Mucosa of descending colon (tissue), 3 donors: ENCODE results near the gene DHRS7C. TPM values are rescaled to one million over a fixed set of nuclear protein-coding genes. Genes with fewer than 3 reads are reported as not detected.

Source experiments
- ATAC-seq: fragments of 200-7000 bp; cut with Tn5 transposase; one replicate; pipeline ENCODE4 v1.9.1; 2020; ENCODE audit warnings: mild to moderate bottlenecking, moderate library complexity
- DNase-seq, 3 donors: peaks; one replicate each; pipeline ENCODE4 v3.0.0-alpha.2; 2020
- H3K36me3 ChIP-seq: fragments of 200-600 bp; one replicate; pipeline ENCODE4 v1.8.0; 2021; ENCODE audit warnings: low read depth, mild to moderate bottlenecking
- H3K4me1 ChIP-seq: fragments of 200-600 bp; one replicate; pipeline ENCODE4 v1.8.0; 2021; ENCODE audit warnings: low read depth, mild to moderate bottlenecking
- H3K4me3 ChIP-seq: fragments of 200-600 bp; one replicate; pipeline ENCODE4 v1.8.0; 2021; ENCODE audit warnings: mild to moderate bottlenecking
- H3K9me3 ChIP-seq: fragments of 200-600 bp; one replicate; pipeline ENCODE4 v1.8.0; 2021; ENCODE audit warnings: mild to moderate bottlenecking
- CTCF ChIP-seq: fragments of 200-600 bp; IDR thresholded peaks from one replicate; pipeline ENCODE4 v1.8.0; 2022; ENCODE audit warnings: antibody characterized with exemption, mild to moderate bottlenecking
- intact Hi-C, 2 donors: fragments of 100-400 bp; cut with DNase I in 1 of 2; cut with micrococcal nuclease in 1 of 2; formaldehyde crosslinking; loops; one replicate each; pipeline versions ENCODE4 v1.11.0 to v1.11.1; 2022; cut with DNase I, micrococcal nuclease
- total RNA-seq, 3 donors: library from RNA; stranded (reverse); fragmentation: NEBNext Ultra II Directional in 2 of 3; extraction: Animal tissue kit (Norgen Biotek cat#: 25700) in 2 of 3; gene quantifications; one replicate each; pipeline versions ENCODE4 v1.2.1 to v1.2.4, GENCODE V29; 2021 to 2023
- donor health status: DM: no; HTN: no; CAD: no; lungs with moderate emphysema.
- donor health status: DM: no; HTN: no; CAD: no.
- donor health status: DM: no; HTN: yes; CAD: no.

The DHRS7C gene
- total RNA-seq, 3 donors from 2014 or later: 0.85 TPM; not detected in 2

GRCh38 chr17:9806699-9807098 lies 15.3 kb upstream of the DHRS7C start:
- H3K4me1 ChIP-seq: no peaks in the 10 kb centered on the region
- no peaks in the 10 kb centered on the region for H3K36me3 ChIP-seq
- intact Hi-C loops: no loop called here
- no peak overlapping the region for H3K4me3 ChIP-seq
- TF ChIP-seq CTCF: no peak
- no peak for ATAC-seq
- no peak for DNase-seq
- no peaks in the 10 kb centered on the region for H3K9me3 ChIP-seq

GRCh38 chr17:9805769-9806168 lies 14.4 kb upstream of the DHRS7C start:
- intact Hi-C loops: no loop called here
- DNase-seq: no peak
- Histone ChIP-seq H3K9me3 (no peaks in the 10 kb centered on the region), H3K4me1 (no peaks in the 10 kb centered on the region), H3K36me3 (no peaks in the 10 kb centered on the region), H3K4me3 (no peak overlapping the region)
- ATAC-seq: no peak
- TF ChIP-seq CTCF: no peak

- DNase-seq (no peak), ATAC-seq (no peak)
- TF ChIP-seq CTCF: no peak
- H3K36me3 ChIP-seq: no peaks in the 10 kb centered on the region
- intact Hi-C loops: no loop called here
- no peaks in the 10 kb centered on the region for H3K4me1 ChIP-seq
- no peaks in the 10 kb centered on the region for H3K9me3 ChIP-seq
- H3K4me3 ChIP-seq: no peak overlapping the region
Measured at GRCh38 chr17:9802697-9803096, 11.3 kb upstream of the DHRS7C start.

GRCh38 chr17:9802294-9802693 lies 10.9 kb upstream of the DHRS7C start:
- H3K4me1 ChIP-seq: no peaks in the 10 kb centered on the region
- H3K9me3 ChIP-seq: no peaks in the 10 kb centered on the region
- intact Hi-C loops: no loop called here
- ATAC-seq (no peak), DNase-seq (no peak)
- no peak overlapping the region for H3K4me3 ChIP-seq
- no peak for TF ChIP-seq CTCF
- H3K36me3 ChIP-seq: no peaks in the 10 kb centered on the region

GRCh38 chr17:9801505-9801904 lies 10.1 kb upstream of the DHRS7C start:
- intact Hi-C loops: no loop called here
- no peaks in the 10 kb centered on the region for H3K9me3 ChIP-seq
- H3K36me3 ChIP-seq: no peaks in the 10 kb centered on the region
- no peak for DNase-seq
- H3K4me1 ChIP-seq: no peaks in the 10 kb centered on the region
- H3K4me3 ChIP-seq: no peak overlapping the region
- no peak for TF ChIP-seq CTCF
- no peak for ATAC-seq

- H3K4me1 ChIP-seq: no peaks in the 10 kb centered on the region
- H3K4me3 ChIP-seq: no peak overlapping the region
- no peaks in the 10 kb centered on the region for H3K9me3 ChIP-seq
- intact Hi-C loops: no loop called here
- H3K36me3 ChIP-seq: no peaks in the 10 kb centered on the region
- DNase-seq (no peak), ATAC-seq (no peak)
- no peak for TF ChIP-seq CTCF
Measured at GRCh38 chr17:9798724-9799123, 7.3 kb upstream of the DHRS7C start.
